DND-41 (cell line): ENCODE results near the gene NSUN2.

Experiments
- ATAC-seq: fragments of 200-7000 bp; cut with Tn5 transposase; 3 replicates; pipeline ENCODE4 v1.9.1; 2021; ENCODE audit warnings: low read depth; ENCODE audit not compliant: insufficient read depth
- DNase-seq: peaks from one replicate; pipeline ENCODE4 v3.0.0-alpha.2; 2020
- H2AFZ ChIP-seq: 2 replicates; pipeline ENCODE4 v1.6.0; 2012; ENCODE audit warnings: low read depth, low read length
- H3K27ac ChIP-seq: 2 replicates; pipeline ENCODE4 v1.5.1; 2012; ENCODE audit warnings: low read length, inconsistent platforms
- H3K27me3 ChIP-seq: fragments of 200-600 bp; sonication (generic); 2 replicates; pipeline ENCODE4 v1.6.0; 2012; ENCODE audit warnings: low read length, mild to moderate bottlenecking, inconsistent platforms; ENCODE audit not compliant: insufficient read depth, poor library complexity
- H3K36me3 ChIP-seq: 2 replicates; pipeline ENCODE4 v1.5.1; 2012; ENCODE audit warnings: low read length, inconsistent platforms; ENCODE audit not compliant: insufficient read depth
- H3K4me1 ChIP-seq: 2 replicates; pipeline ENCODE4 v1.5.1; 2012; ENCODE audit warnings: mild to moderate bottlenecking, low read length; ENCODE audit not compliant: insufficient read depth
- H3K4me2 ChIP-seq: 2 replicates; pipeline ENCODE4 v1.6.0; 2012; ENCODE audit warnings: mild to moderate bottlenecking, moderate library complexity, low read length, inconsistent platforms; ENCODE audit not compliant: insufficient read depth
- H3K4me3 ChIP-seq, 2 experiments: fragments of 200-600 bp in 1 of 2; shearing (Covaris generic) in 1 of 2; 2 replicates each; pipeline ENCODE4 v1.5.1; 2012 to 2016; ENCODE audit warnings: inconsistent platforms in 2 of 2, low read length in 2 of 2, mild to moderate bottlenecking in 2 of 2, low read depth in 1 of 2, moderate library complexity in 1 of 2
- H3K79me2 ChIP-seq: 2 replicates; pipeline ENCODE4 v1.6.0; 2012; ENCODE audit warnings: low read length, inconsistent platforms; ENCODE audit not compliant: insufficient read depth
- H3K9ac ChIP-seq: 2 replicates; pipeline ENCODE4 v1.6.0; 2012; ENCODE audit warnings: low read depth, mild to moderate bottlenecking, inconsistent platforms, low read length, moderate library complexity
- H3K9me3 ChIP-seq: 2 replicates; pipeline ENCODE4 v1.5.1; 2012; ENCODE audit warnings: low read length, moderate library complexity, mild to moderate bottlenecking, inconsistent platforms; ENCODE audit not compliant: insufficient read depth, severe bottlenecking
- H4K20me1 ChIP-seq: 2 replicates; pipeline ENCODE4 v1.6.0; 2012; ENCODE audit warnings: low read length; ENCODE audit not compliant: insufficient read depth
- EZH2 ChIP-seq: IDR thresholded peaks from 3 replicates; pipeline ENCODE4 v1.6.1; 2012; ENCODE audit warnings: borderline replicate concordance, low read depth, mild to moderate bottlenecking, moderate library complexity, low read length, inconsistent platforms; ENCODE audit not compliant: severe bottlenecking
- TF ChIP-seq, protein P1 (sequence below): IDR thresholded peaks from 2 replicates; pipeline ENCODE4 v1.5.1; 2012; ENCODE audit warnings: borderline replicate concordance, low read length, moderate library complexity, mild to moderate bottlenecking; ENCODE audit not compliant: poor library complexity, severe bottlenecking; ENCODE audit errors: extremely low read depth

Gene NSUN2

DNA sequence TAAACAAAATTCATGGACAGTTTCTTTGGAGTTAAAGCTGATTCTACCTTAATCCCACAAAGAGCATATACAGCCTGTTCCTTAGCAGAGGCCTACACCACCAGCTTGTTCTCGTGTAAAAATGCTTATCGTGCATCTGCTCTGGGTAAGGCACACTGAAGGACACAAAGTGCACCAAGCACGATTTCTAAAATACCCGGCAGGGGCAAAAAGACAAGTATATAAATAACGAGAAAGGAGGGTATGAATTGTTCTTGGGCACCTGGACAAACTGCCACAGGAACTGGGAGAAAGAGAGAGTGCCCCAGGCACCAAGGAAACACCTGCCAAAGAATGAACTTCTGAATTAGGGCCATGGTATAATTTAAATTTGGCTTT lies 25.3 kb downstream of the NSUN2 start:
- no peaks in the 10 kb centered on the region for H3K4me1 ChIP-seq
- H4K20me1 ChIP-seq, result peaks cover 32% of the 10 kb centered on the region
- no peak overlapping the region for H2AFZ ChIP-seq
- TF ChIP-seq, protein P1, sequence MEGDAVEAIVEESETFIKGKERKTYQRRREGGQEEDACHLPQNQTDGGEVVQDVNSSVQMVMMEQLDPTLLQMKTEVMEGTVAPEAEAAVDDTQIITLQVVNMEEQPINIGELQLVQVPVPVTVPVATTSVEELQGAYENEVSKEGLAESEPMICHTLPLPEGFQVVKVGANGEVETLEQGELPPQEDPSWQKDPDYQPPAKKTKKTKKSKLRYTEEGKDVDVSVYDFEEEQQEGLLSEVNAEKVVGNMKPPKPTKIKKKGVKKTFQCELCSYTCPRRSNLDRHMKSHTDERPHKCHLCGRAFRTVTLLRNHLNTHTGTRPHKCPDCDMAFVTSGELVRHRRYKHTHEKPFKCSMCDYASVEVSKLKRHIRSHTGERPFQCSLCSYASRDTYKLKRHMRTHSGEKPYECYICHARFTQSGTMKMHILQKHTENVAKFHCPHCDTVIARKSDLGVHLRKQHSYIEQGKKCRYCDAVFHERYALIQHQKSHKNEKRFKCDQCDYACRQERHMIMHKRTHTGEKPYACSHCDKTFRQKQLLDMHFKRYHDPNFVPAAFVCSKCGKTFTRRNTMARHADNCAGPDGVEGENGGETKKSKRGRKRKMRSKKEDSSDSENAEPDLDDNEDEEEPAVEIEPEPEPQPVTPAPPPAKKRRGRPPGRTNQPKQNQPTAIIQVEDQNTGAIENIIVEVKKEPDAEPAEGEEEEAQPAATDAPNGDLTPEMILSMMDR, result no peak
- no peak for TF ChIP-seq EZH2
- H3K79me2 ChIP-seq, result peaks cover 19% of the 10 kb centered on the region; the same call in 1 of the 2 replicates
- no peak overlapping the region for H3K9ac ChIP-seq
- ATAC-seq (no peak), DNase-seq (no peak)
- H3K36me3 ChIP-seq, result peaks cover 96% of the 10 kb centered on the region
- H3K9me3 ChIP-seq, result no peaks in the 10 kb centered on the region
- no peak overlapping the region for H3K4me3 ChIP-seq
- no peak overlapping the region for H3K27ac ChIP-seq
- H3K27me3 ChIP-seq, result no peaks in the 10 kb centered on the region
- no peak overlapping the region for H3K4me2 ChIP-seq

DNA sequence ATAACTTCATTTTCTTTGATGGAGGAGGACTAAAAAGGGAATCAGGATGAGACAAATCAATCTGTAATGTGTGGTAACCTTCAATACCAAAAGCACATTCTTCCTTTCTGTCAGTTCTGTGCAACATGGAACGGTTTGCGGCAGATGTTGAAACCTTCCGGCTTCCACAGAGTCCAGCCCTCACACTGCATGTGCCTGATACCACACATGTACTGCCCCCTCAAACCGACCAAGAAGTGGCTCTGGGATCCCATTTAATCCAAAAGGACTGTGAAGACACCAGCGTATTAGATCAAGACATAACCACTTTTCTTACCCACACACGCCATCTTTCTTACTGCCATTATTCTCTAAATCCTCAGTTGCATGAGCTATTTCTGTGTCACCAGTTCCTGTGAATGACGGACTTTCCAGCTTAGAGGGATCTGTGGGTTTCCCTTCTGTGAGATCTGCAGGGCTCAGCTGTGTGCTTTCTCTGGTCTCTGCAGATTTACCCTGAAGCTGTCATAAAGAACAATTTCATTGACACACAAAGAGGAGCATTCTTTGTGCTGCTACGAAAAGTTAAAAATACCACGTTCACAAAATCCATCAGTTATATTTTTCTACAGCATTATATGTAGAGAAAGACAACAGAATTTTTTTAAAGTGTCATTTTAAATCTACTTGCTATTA lies 25.8 kb downstream of the NSUN2 start:
- Histone ChIP-seq H3K36me3 (peaks cover 96% of the 10 kb centered on the region), H3K9ac (no peak overlapping the region), H3K27me3 (no peaks in the 10 kb centered on the region), H3K4me1 (no peaks in the 10 kb centered on the region), H3K79me2 (peaks cover 14% of the 10 kb centered on the region; the same call in 1 of the 2 replicates), H3K27ac (no peak overlapping the region), H3K4me2 (no peak overlapping the region), H3K4me3 (no peak overlapping the region), H2AFZ (no peak overlapping the region), H3K9me3 (no peaks in the 10 kb centered on the region), H4K20me1 (peaks cover 27% of the 10 kb centered on the region)
- ATAC-seq (no peak), DNase-seq (no peak)
- TF ChIP-seq EZH2, result no peak
- TF ChIP-seq, protein P1, result no peak

DNA sequence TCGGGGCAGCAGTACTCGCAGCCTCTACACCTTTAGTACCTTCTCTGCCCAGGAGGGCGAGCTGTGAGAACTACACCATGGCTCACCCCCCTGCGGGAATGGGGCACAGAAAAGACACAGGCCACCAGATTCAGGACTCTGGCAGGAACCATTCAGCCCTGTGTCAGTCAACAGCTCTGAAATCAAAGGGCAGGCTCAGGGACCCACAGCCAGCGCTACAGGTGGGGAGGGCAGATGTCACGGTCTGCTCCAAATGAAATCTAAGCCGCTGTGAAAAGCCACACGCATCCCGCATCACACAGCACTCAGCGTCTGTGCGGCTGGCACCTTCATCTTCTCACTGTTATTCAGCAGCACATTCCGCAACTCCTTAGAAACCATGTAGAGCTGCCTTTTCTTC lies 27.9 kb downstream of the NSUN2 start:
- no peak overlapping the region for H3K9ac ChIP-seq
- H3K4me3 ChIP-seq, result no peak overlapping the region
- H3K27ac ChIP-seq, result no peak overlapping the region
- TF ChIP-seq, protein P1, result no peak
- no peak for TF ChIP-seq EZH2
- peaks cover 96% of the 10 kb centered on the region for H3K36me3 ChIP-seq
- no peak for ATAC-seq
- H3K4me2 ChIP-seq, result no peak overlapping the region
- H3K9me3 ChIP-seq, result no peaks in the 10 kb centered on the region
- H3K79me2 ChIP-seq, result no peaks in the 10 kb centered on the region
- H3K27me3 ChIP-seq, result no peaks in the 10 kb centered on the region
- H3K4me1 ChIP-seq, result no peaks in the 10 kb centered on the region
- H2AFZ ChIP-seq, result no peak overlapping the region
- peaks cover 29% of the 10 kb centered on the region; the same call in 1 of the 2 replicates for H4K20me1 ChIP-seq
- no peak for DNase-seq
